Naive thymus-derived CD4-positive, alpha-beta T cell (primary cell): Measurements from ENCODE around the gene CDKL2. TPM values are rescaled to one million over a fixed set of nuclear protein-coding genes. Genes with fewer than 3 reads are reported as not detected.
"Not testable (repeated sequence)": the region's sequence is repeated elsewhere in the genome, so short reads cannot be mapped to it uniquely, and the experiment has no call there.

Source experiments
- ATAC-seq: fragments of 150-1000 bp; cut with Tn5 transposase; 2 replicates; pipeline ENCODE4 v1.10.0; 2021; ENCODE audit warnings: mild to moderate bottlenecking, moderate library complexity
- CTCF ChIA-PET: fragments of 350-600 bp; sonication (Branson Sonifier 250); formaldehyde crosslinking; loops from one replicate; lab custom pipeline; 2021; ENCODE audit warnings: antibody characterized with exemption; lab: Charles Lee
- POLR2A ChIA-PET: fragments of 350-600 bp; sonication (Branson Sonifier 250); formaldehyde crosslinking; loops from one replicate; lab custom pipeline; 2021; ENCODE audit warnings: antibody characterized with exemption, inconsistent platforms; lab: Charles Lee
- DNase-seq, 9 donors: peaks; one replicate each; pipeline versions ENCODE4 v3.0.0 to v3.0.0-alpha.2; 2020 to 2022; ENCODE audit warnings: mixed read lengths in 1 of 9
- H3K27ac ChIP-seq: one replicate; pipeline ENCODE4 v1.7.0; 2013; ENCODE audit warnings: mild to moderate bottlenecking, low read depth, low read length, moderate library complexity
- H3K27me3 ChIP-seq, 2 donors: one replicate each; pipeline ENCODE4 v1.7.0; 2013; ENCODE audit warnings: low read length in 2 of 2, mild to moderate bottlenecking in 2 of 2, moderate library complexity in 2 of 2; ENCODE audit not compliant: control insufficient read depth in 2 of 2, insufficient read depth in 2 of 2
- H3K36me3 ChIP-seq, 3 experiments: 1 replicate in 2 of 3; 2 replicates in 1 of 3; pipeline ENCODE4 v1.7.0; 2013; ENCODE audit warnings: low read length in 3 of 3, mild to moderate bottlenecking in 3 of 3, moderate library complexity in 1 of 3; ENCODE audit not compliant: insufficient read depth in 3 of 3, control insufficient read depth in 2 of 3
- H3K4me1 ChIP-seq, 2 donors: one replicate each; pipeline ENCODE4 v1.7.0; 2013; ENCODE audit warnings: low read length in 2 of 2, mild to moderate bottlenecking in 2 of 2, moderate library complexity in 1 of 2; ENCODE audit not compliant: control insufficient read depth in 2 of 2, insufficient read depth in 2 of 2
- H3K4me3 ChIP-seq: 2 replicates; pipeline ENCODE4 v1.7.0; 2013; ENCODE audit warnings: mild to moderate bottlenecking, low read length
- H3K9me3 ChIP-seq, 3 experiments: 1 replicate in 2 of 3; 2 replicates in 1 of 3; pipeline ENCODE4 v1.7.0; 2013; ENCODE audit warnings: low read length in 3 of 3; ENCODE audit not compliant: control insufficient read depth in 2 of 3
- H3K27ac Mint-ChIP-seq, 9 donors: one replicate each; pipeline ENCODE4 v1.8.0; 2020 to 2022; ENCODE audit warnings: mixed read lengths in 9 of 9, mild to moderate bottlenecking in 8 of 9, moderate library complexity in 5 of 9, inconsistent platforms in 2 of 9
- H3K27me3 Mint-ChIP-seq, 5 donors: one replicate each; pipeline ENCODE4 v1.8.0; 2021 to 2022; ENCODE audit warnings: mixed read lengths in 5 of 5, mild to moderate bottlenecking in 1 of 5
- H3K36me3 Mint-ChIP-seq, 5 donors: one replicate each; pipeline ENCODE4 v1.8.0; 2020 to 2022; ENCODE audit warnings: mixed read lengths in 5 of 5, mild to moderate bottlenecking in 3 of 5, inconsistent platforms in 1 of 5
- H3K4me1 Mint-ChIP-seq, 7 donors: one replicate each; pipeline ENCODE4 v1.8.0; 2020 to 2022; ENCODE audit warnings: mixed read lengths in 7 of 7, mild to moderate bottlenecking in 3 of 7, inconsistent platforms in 1 of 7
- H3K4me3 Mint-ChIP-seq, 10 donors: one replicate each; pipeline ENCODE4 v1.8.0; 2020 to 2022; ENCODE audit warnings: mild to moderate bottlenecking in 10 of 10, mixed read lengths in 10 of 10, moderate library complexity in 6 of 10, inconsistent platforms in 2 of 10
- H3K9me3 Mint-ChIP-seq, 11 donors: one replicate each; pipeline ENCODE4 v1.8.0; 2020 to 2022; ENCODE audit warnings: mixed read lengths in 11 of 11, mild to moderate bottlenecking in 4 of 11, inconsistent platforms in 1 of 11, moderate library complexity in 1 of 11
- intact Hi-C, 2 donors: fragments of 100-400 bp; cut with micrococcal nuclease; formaldehyde crosslinking; loops; one replicate each; pipeline ENCODE4 v1.15.1; 2023
- polyA plus RNA-seq, 2 donors: library from polyadenylated mRNA; unstranded; fragments of 300-500 nt; fragmentation: Illumina TruSeq; gene quantifications; one replicate each; pipeline ENCODE4 v1.2.3, GENCODE V29; 2021
- total RNA-seq, 6 experiments: library from RNA in 5 of 6; stranded (reverse) in 5 of 6; gene quantifications; 1 replicate in 5 of 6; 2 replicates in 1 of 6; pipeline ENCODE4 v1.2.3 and lab custom pipeline; 2021 to 2026

The CDKL2 gene
- total and polyA plus RNA-seq, 7 experiments from 2014 or later = 0.18 to 1.2 (median 0.34) TPM

DNA sequence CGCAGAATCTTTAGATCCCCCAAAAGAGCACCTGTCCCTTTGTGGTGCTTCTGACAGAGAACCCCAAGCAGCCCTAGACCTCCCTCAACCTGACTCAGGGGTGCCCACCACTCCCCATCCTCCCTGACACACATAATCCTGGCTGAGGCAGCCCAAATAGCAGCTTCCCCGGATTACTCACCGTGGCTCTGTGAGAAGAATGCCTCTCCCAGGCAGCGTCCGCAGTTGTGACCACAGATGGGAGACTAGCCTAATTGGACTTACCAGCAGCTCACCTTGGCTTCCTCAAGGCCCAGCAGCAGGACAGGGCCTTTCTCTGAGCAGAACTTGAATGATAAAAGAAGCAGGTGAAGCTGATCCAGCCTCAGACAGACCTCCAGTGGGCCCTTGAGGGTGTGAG, 84.8 kb downstream of the CDKL2 start:
- Histone ChIP-seq H3K9me3 (no peaks in the 10 kb centered on the region), H3K36me3 (peaks cover 0 to 7% (median 0%) of the 10 kb centered on the region in 3 experiments), H3K27ac (no peak overlapping the region), H3K27me3 (no peaks in the 10 kb centered on the region), H3K4me3 (no peak overlapping the region), H3K4me1 (no peaks in the 10 kb centered on the region)
- peak overlapping the region in 5 of 9 donors; percentile 8 to 75 (median 44) for H3K27ac Mint-ChIP-seq
- H3K4me3 Mint-ChIP-seq = no peak overlapping the region
- ATAC-seq = no peak
- ChIA-PET CTCF (interaction anchor here (0.7 kb wide), 1 partner anchor 23 kb away, joined by 4 read pairs; no protein-coding TSS in a partner anchor), POLR2A (no interaction called here)
- no peaks in the 10 kb centered on the region for H3K9me3 Mint-ChIP-seq
- peaks cover 0 to 32% (median 16%) of the 10 kb centered on the region in 5 donors for H3K36me3 Mint-ChIP-seq
- no peaks in the 10 kb centered on the region for H3K27me3 Mint-ChIP-seq
- no peak for DNase-seq
- intact Hi-C loops = no loop called here
- H3K4me1 Mint-ChIP-seq = peaks cover 0 to 4% (median 0%) of the 10 kb centered on the region in 7 donors

DNA sequence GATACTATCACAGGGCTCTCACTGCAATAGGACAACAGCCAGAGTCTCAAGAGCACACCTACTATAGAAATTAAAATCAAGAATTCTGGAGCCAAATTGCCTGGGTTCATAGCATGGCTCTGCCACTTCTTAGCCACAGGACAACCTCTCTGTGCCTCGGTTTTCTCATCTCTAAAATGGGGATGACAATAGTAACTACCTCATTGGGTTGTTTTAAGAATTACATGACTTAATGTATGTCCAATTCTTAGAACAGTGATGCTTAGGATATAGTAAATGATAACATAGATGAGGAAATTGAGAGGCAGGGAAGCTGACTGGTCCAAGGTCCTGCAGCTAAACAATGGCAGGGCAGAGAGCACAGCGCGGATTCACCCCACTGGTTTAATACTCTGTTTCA, 85.5 kb downstream of the CDKL2 start:
- POLR2A ChIA-PET = no interaction called here
- Mint-ChIP-seq H3K27ac (no peak overlapping the region), H3K27me3 (no peaks in the 10 kb centered on the region), H3K9me3 (no peaks in the 10 kb centered on the region), H3K4me3 (no peak overlapping the region), H3K4me1 (peaks cover 0 to 4% (median 0%) of the 10 kb centered on the region in 7 donors), H3K36me3 (peaks cover 0 to 38% (median 20%) of the 10 kb centered on the region in 5 donors)
- intact Hi-C loops = no loop called here
- H3K4me3 ChIP-seq = no peak overlapping the region
- DNase-seq (no peak), ATAC-seq (no peak)
- CTCF ChIA-PET = no interaction called here
- H3K9me3 ChIP-seq = no peaks in the 10 kb centered on the region
- H3K27me3 ChIP-seq = no peaks in the 10 kb centered on the region
- H3K36me3 ChIP-seq = peaks cover 0 to 8% (median 0%) of the 10 kb centered on the region in 3 experiments
- H3K4me1 ChIP-seq = no peaks in the 10 kb centered on the region
- no peak overlapping the region for H3K27ac ChIP-seq

DNA sequence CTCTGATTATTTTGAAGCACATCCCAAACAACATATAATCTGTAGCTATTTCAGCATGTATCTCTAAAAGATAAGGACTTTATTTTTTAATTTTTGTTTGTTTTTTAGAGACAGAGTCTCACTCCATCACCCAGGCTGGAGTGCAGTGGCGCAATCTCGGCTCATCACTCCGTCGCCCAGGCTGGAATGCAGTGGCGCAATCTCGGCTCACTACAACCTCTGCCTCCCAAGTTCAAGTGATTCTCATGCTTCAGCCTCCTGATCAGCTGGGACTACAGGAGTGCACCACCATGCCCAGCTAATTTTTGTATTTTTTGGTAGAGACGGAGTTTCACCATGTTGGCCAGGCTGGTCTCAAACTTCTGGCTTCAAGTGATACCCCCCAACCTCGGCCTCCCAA, 86.1 kb downstream of the CDKL2 start:
- peaks cover 0 to 44% (median 26%) of the 10 kb centered on the region in 5 donors for H3K36me3 Mint-ChIP-seq
- H3K36me3 ChIP-seq = peaks cover 0 to 10% (median 0%) of the 10 kb centered on the region in 3 experiments
- H3K4me1 Mint-ChIP-seq, H3K27ac Mint-ChIP-seq, H3K27me3 Mint-ChIP-seq, H3K27ac ChIP-seq, H3K9me3 Mint-ChIP-seq, H3K4me3 ChIP-seq, POLR2A ChIA-PET, H3K4me3 Mint-ChIP-seq, DNase-seq, H3K27me3 ChIP-seq, ATAC-seq, CTCF ChIA-PET, H3K9me3 ChIP-seq, H3K4me1 ChIP-seq, intact Hi-C loops: not testable (repeated sequence)

DNA sequence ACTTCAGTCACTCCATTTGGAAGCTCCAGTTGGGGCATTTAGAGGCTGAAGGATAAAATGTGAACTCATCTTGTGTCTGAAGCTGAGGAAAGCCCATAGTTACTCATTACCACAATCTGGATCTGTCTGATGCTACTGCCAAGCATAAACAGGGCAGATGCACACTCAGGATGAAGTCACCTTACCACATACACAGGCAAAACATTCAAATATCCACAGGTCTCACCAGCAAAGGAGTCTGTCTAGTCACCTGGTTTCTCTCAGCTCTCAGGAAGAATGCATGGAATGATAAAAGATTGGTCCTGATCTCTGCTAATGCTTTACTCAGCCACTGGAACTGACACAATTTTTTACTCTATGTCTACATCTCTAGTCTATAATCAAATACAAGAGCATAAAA, 87.5 kb downstream of the CDKL2 start:
- ChIA-PET CTCF (no interaction called here), POLR2A (no interaction called here)
- Histone ChIP-seq H3K9me3 (no peaks in the 10 kb centered on the region), H3K27me3 (no peaks in the 10 kb centered on the region), H3K27ac (no peak overlapping the region), H3K4me3 (no peak overlapping the region), H3K36me3 (peaks cover 0 to 10% (median 0%) of the 10 kb centered on the region in 3 experiments), H3K4me1 (no peaks in the 10 kb centered on the region)
- peaks cover 3 to 56% (median 29%) of the 10 kb centered on the region in 5 donors for H3K36me3 Mint-ChIP-seq
- intact Hi-C loops = no loop called here
- no peaks in the 10 kb centered on the region for H3K9me3 Mint-ChIP-seq
- peaks cover 0 to 4% (median 0%) of the 10 kb centered on the region in 7 donors for H3K4me1 Mint-ChIP-seq
- no peak for ATAC-seq
- no peak overlapping the region for H3K4me3 Mint-ChIP-seq
- peak overlapping the region in 3 of 9 donors; percentile 1 to 49 (median 32) for H3K27ac Mint-ChIP-seq
- no peak for DNase-seq
- H3K27me3 Mint-ChIP-seq = no peaks in the 10 kb centered on the region

DNA sequence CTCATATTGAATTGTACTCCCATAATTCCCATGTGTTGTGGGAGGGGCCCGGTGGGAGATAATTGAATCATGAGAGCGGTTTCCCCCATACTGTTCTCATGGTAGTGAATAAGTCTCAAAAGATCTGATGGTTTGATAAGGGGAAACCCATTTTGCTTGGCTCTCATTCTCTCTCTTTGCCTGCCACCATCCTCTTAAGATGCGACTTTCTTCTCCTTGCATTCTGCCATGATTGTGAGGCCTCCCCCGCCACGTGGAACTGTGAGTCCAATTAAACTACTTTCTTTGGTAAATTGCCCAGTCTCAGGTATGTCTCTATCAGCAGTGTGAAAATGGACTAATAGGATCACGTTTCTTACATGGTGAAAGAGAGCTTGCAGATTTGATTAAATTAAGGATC, 93.0 kb downstream of the CDKL2 start:
- H3K27me3 ChIP-seq, H3K27me3 Mint-ChIP-seq, ATAC-seq, H3K4me3 ChIP-seq, intact Hi-C loops, H3K27ac ChIP-seq, CTCF ChIA-PET, H3K9me3 ChIP-seq, H3K4me3 Mint-ChIP-seq, H3K4me1 ChIP-seq, DNase-seq, H3K4me1 Mint-ChIP-seq: not testable (repeated sequence)
- peaks cover 16 to 69% (median 42%) of the 10 kb centered on the region in 5 donors for H3K36me3 Mint-ChIP-seq
- peaks cover 0 to 17% (median 8%) of the 10 kb centered on the region in 11 donors for H3K9me3 Mint-ChIP-seq
- H3K27ac Mint-ChIP-seq = peak overlapping the region in 3 of 9 donors; percentile 4 to 35 (median 28)
- POLR2A ChIA-PET = interaction anchor here (0.6 kb wide), 1 partner anchor 71 kb away, joined by 4 read pairs; no protein-coding TSS in a partner anchor
- H3K36me3 ChIP-seq = peaks cover 0 to 13% (median 0%) of the 10 kb centered on the region in 3 experiments

DNA sequence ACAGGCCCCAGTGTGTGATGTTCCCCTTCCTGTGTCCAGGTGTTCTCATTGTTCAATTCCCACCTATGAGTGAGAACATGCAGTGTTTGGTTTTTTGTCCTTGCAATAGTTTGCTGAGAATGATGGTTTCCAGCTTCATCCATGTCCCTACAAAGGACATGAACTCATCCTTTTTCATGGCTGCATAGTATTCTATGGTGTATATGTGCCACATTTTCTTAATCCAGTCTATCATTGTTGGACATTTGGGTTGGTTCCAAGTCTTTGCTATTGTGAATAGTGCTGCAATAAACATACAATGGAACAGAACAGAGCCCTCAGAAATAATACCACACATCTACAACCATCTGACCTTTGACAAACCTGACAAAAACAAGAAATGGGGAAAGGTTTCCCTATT, 96.4 kb downstream of the CDKL2 start:
- H3K27ac Mint-ChIP-seq, H3K27me3 Mint-ChIP-seq, H3K4me3 ChIP-seq, H3K4me3 Mint-ChIP-seq, CTCF ChIA-PET, H3K4me1 Mint-ChIP-seq, H3K27ac ChIP-seq, POLR2A ChIA-PET, DNase-seq, H3K9me3 ChIP-seq, intact Hi-C loops, H3K4me1 ChIP-seq, ATAC-seq, H3K27me3 ChIP-seq: not testable (repeated sequence)
- H3K36me3 ChIP-seq = peaks cover 0 to 35% (median 14%) of the 10 kb centered on the region in 3 experiments
- Mint-ChIP-seq H3K9me3 (peaks cover 7 to 36% (median 16%) of the 10 kb centered on the region in 11 donors), H3K36me3 (peaks cover 35 to 74% (median 53%) of the 10 kb centered on the region in 5 donors)

DNA sequence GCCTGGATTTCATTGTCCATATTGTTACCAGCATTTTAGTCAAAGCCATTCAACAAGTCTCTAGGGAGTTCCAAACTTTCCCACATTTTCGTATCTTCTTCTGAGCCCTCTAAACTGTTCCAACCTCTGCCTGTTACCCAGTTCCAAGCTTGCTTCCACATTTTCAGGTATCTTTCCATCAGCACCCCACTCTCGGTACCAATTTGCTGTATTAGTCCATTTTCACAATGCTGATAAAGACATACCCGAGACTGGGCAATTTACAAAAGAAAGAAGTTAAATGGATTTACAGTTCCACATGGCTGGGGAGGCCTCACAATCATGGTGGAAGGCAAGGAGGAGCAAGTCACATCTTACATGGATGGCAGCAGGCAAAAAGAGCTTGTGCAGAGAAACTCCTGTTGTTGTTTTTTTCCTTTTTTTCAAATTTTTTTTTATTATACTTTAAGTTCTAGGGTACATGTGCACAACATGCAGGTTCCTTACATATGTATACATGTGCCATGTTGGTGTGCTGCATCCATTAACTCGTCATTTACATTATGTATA, 96.9 kb downstream of the CDKL2 start:
- CTCF ChIA-PET, H3K27me3 Mint-ChIP-seq, H3K4me1 ChIP-seq: not testable (repeated sequence)

More for the DNA sequence above, 96.9 kb downstream of the CDKL2 start:
- POLR2A ChIA-PET, ATAC-seq, intact Hi-C loops, H3K4me1 Mint-ChIP-seq, H3K4me3 Mint-ChIP-seq, H3K4me3 ChIP-seq, H3K9me3 ChIP-seq, DNase-seq, H3K27ac ChIP-seq, H3K27ac Mint-ChIP-seq, H3K27me3 ChIP-seq: not testable (repeated sequence)
- H3K36me3 ChIP-seq = peaks cover 0 to 36% (median 14%) of the 10 kb centered on the region in 3 experiments
- Mint-ChIP-seq H3K9me3 (peaks cover 7 to 36% (median 16%) of the 10 kb centered on the region in 11 donors), H3K36me3 (peaks cover 31 to 71% (median 53%) of the 10 kb centered on the region in 5 donors)
